Gastroesophageal sphincter (tissue), 4 donors: ENCODE measurements around the gene TBCEL. TPM values are rescaled to one million over a fixed set of nuclear protein-coding genes. Genes with fewer than 3 reads are reported as not detected.

ENCODE experiments used
- ATAC-seq: fragments of 150-250 bp; one replicate; pipeline ENCODE4 v1.9.1; 2016; ENCODE audit warnings: mild to moderate bottlenecking, moderate library complexity
- H3K27ac ChIP-seq, 4 donors: fragments of 200-600 bp; sonication (generic) in 3 of 4; 1 replicate in 3 of 4; 2 replicates in 1 of 4; pipeline ENCODE4 v1.5.1; 2016 to 2019
- H3K27me3 ChIP-seq: fragments of 200-600 bp; sonication (generic); one replicate; pipeline ENCODE4 v1.5.1; 2019
- H3K36me3 ChIP-seq, 2 donors: fragments of 200-600 bp; sonication (generic); one replicate each; pipeline ENCODE4 v1.5.1; 2019; ENCODE audit warnings: control low read depth in 1 of 2
- H3K4me1 ChIP-seq, 3 donors: fragments of 200-600 bp; sonication (generic); 1 replicate in 2 of 3; 2 replicates in 1 of 3; pipeline ENCODE4 v1.5.1; 2016 to 2019; ENCODE audit warnings: control low read depth in 2 of 3
- H3K4me3 ChIP-seq, 2 donors: fragments of 200-600 bp; sonication (generic); one replicate each; pipeline ENCODE4 v1.5.1; 2019; ENCODE audit warnings: mild to moderate bottlenecking in 1 of 2, moderate library complexity in 1 of 2
- H3K9me3 ChIP-seq, 3 donors: fragments of 200-600 bp; sonication (generic); one replicate each; pipeline ENCODE4 v1.5.1; 2017 to 2019; ENCODE audit warnings: control low read depth in 2 of 3
- CTCF ChIP-seq, 4 experiments: fragments of 200-600 bp in 2 of 4; fragments of 450-650 bp in 2 of 4; sonication (generic) in 1 of 4; IDR thresholded peaks; one replicate each; pipeline ENCODE4 v1.5.1; 2017 to 2019; ENCODE audit warnings: antibody characterized with exemption in 4 of 4, mild to moderate bottlenecking in 2 of 4, moderate library complexity in 2 of 4
- EP300 ChIP-seq: sonication (generic); formaldehyde crosslinking; IDR thresholded peaks from one replicate; pipeline ENCODE4 v1.6.1; 2017; ENCODE audit warnings: antibody characterized with exemption, mild to moderate bottlenecking
- POLR2A ChIP-seq, 2 donors: fragments of 450-650 bp; IDR thresholded peaks; one replicate each; pipeline ENCODE4 v1.6.1; 2017; ENCODE audit warnings: antibody characterized with exemption in 2 of 2, mild to moderate bottlenecking in 2 of 2, moderate library complexity in 1 of 2
- POLR2AphosphoS5 ChIP-seq: sonication (generic); formaldehyde crosslinking; IDR thresholded peaks from one replicate; pipeline ENCODE4 v1.6.1; 2017; ENCODE audit warnings: antibody characterized with exemption
- WGBS, 2 donors: methylation state at CpG; one replicate each; pipeline ENCODE4 v1.1.5; 2018; ENCODE audit warnings: low coverage in 1 of 2; 5-methylcytosine and 5-hydroxymethylcytosine counted together
- total RNA-seq, 4 donors: library from RNA; depleted of rRNA; stranded (reverse); fragments of >200 nt; gene quantifications; one replicate each; pipeline ENCODE4 v1.1.0, GENCODE V29; 2016

The TBCEL gene
- total RNA-seq, 4 donors from 2014 or later, result 25.7 to 39.0 (median 30.8) TPM

GRCh38 chr11:121123496-121124069 is 99.7 kb downstream of the TBCEL start:
- TF ChIP-seq POLR2AphosphoS5 (no peak), CTCF (IDR thresholded peaks at IDR 0.05) (no peak), POLR2A (IDR thresholded peaks at IDR 0.05) (no peak), EP300 (no peak)
- Histone ChIP-seq H3K4me3 (no peak overlapping the region), H3K27ac (no peak overlapping the region), H3K4me1 (no peaks in the 10 kb centered on the region), H3K36me3 (peaks cover 0 to 9% of the 10 kb centered on the region in 2 donors), H3K27me3 (no peaks in the 10 kb centered on the region), H3K9me3 (peaks cover 0 to 21% (median 0%) of the 10 kb centered on the region in 3 donors)
- WGBS, 2 donors, result 24 to 69% methylated on average over 6 of the region's 6 CpGs
- no peak for ATAC-seq

- no peak for ATAC-seq
- WGBS, 2 donors, result 100% methylated on average over 1 of the region's 30 CpGs; no CpG with 5 or more reads in 1 of the 2 donors
- TF ChIP-seq POLR2A (IDR thresholded peaks at IDR 0.05) (no peak), CTCF (IDR thresholded peaks at IDR 0.05) (no peak), POLR2AphosphoS5 (no peak)
- Histone ChIP-seq H3K27me3 (no peaks in the 10 kb centered on the region), H3K27ac (no peak overlapping the region), H3K4me3 (no peak overlapping the region), H3K4me1 (no peaks in the 10 kb centered on the region), H3K36me3 (peaks cover 0 to 13% of the 10 kb centered on the region in 2 donors), H3K9me3 (peaks cover 0 to 8% (median 0%) of the 10 kb centered on the region in 3 donors)
Observed at GRCh38 chr11:121127809-121128208, 103.9 kb downstream of the TBCEL start.

GRCh38 chr11:121129362-121130340 is 105.7 kb downstream of the TBCEL start:
- H3K27me3 ChIP-seq, result no peaks in the 10 kb centered on the region
- H3K9me3 ChIP-seq, result no peaks in the 10 kb centered on the region
- H3K36me3 ChIP-seq, result peaks cover 0 to 13% of the 10 kb centered on the region in 2 donors
- H3K27ac ChIP-seq, result no peak overlapping the region
- H3K4me3 ChIP-seq, result no peak overlapping the region
- no peaks in the 10 kb centered on the region for H3K4me1 ChIP-seq
- ATAC-seq, result no peak
- WGBS, 2 donors, result 83 to 89% methylated on average over 4 to 9 of the region's 29 CpGs
- no peak for TF ChIP-seq POLR2A (IDR thresholded peaks at IDR 0.05)
- no peak for TF ChIP-seq POLR2AphosphoS5
- no peak for TF ChIP-seq CTCF (IDR thresholded peaks at IDR 0.05)
- no peak for TF ChIP-seq EP300

GRCh38 chr11:121131656-121132055 is 107.8 kb downstream of the TBCEL start:
- H3K9me3 ChIP-seq, result no peaks in the 10 kb centered on the region
- H3K4me3 ChIP-seq, result no peak overlapping the region
- H3K36me3 ChIP-seq, result peaks cover 0 to 13% of the 10 kb centered on the region in 2 donors
- no peak for TF ChIP-seq CTCF (IDR thresholded peaks at IDR 0.05)
- no peak for TF ChIP-seq EP300
- TF ChIP-seq POLR2AphosphoS5, result no peak
- TF ChIP-seq POLR2A (IDR thresholded peaks at IDR 0.05), result no peak
- no peaks in the 10 kb centered on the region for H3K4me1 ChIP-seq
- WGBS, 2 donors, result 77 to 85% methylated on average over 6 of the region's 6 CpGs
- no peak overlapping the region for H3K27ac ChIP-seq
- no peak for ATAC-seq
- H3K27me3 ChIP-seq, result no peaks in the 10 kb centered on the region
